ENCODE results near the gene CADPS. TPM values are rescaled to one million over a fixed set of nuclear protein-coding genes. Genes with fewer than 3 reads are reported as not detected.

The CADPS gene
- polyA plus RNA-seq, 3 donors, result not detected

DNA sequence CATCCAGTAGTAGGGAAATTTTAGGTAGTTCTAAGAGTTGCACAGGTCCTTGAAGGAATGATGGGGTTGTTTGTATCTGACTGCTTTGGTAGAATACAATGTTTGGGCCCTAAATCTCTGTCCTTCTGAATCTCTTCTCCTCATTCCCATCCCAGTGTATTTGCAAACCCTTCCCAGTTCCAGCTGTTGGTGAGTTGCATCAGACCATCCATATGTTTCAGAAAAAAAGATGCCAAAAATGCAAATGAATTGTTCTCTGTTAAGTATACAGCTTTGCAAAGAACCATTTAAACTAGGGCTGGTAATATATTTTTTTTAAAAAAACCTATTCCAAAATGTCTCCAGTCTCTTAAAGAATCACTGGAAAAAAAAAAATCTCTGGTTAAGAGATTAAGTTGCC lies 251.0 kb downstream of the CADPS start:
- Histone ChIP-seq H3K27me3 (ENCODE audit: control insufficient read depth in 2 of 2, insufficient read depth in 2 of 2, low read length in 2 of 2) (no peaks in the 10 kb centered on the region), H3K9ac (ENCODE audit: insufficient read depth, low read length, poor library complexity, severe bottlenecking) (no peak overlapping the region), H3K79me2 (ENCODE audit: insufficient read depth, low read length) (no peaks in the 10 kb centered on the region), H3K36me3 (replicated peaks in 1 of 2; ENCODE audit: control insufficient read depth in 1 of 2, insufficient read depth in 2 of 2, low read length in 2 of 2) (no peaks in the 10 kb centered on the region), H3K9me3 (replicated peaks in 1 of 2; ENCODE audit: control insufficient read depth in 1 of 2, insufficient read depth in 1 of 2, low read length in 2 of 2) (no peaks in the 10 kb centered on the region), H2AFZ (ENCODE audit: insufficient read depth, low read depth, low read length, poor library complexity, severe bottlenecking) (no peak overlapping the region), H3K4me2 (replicated peaks; ENCODE audit: extremely low read depth, low read length, poor library complexity, severe bottlenecking) (no peak overlapping the region), H3K27ac (ENCODE audit: low read depth in 1 of 2, low read length in 2 of 2) (no peak overlapping the region), H3K4me1 (ENCODE audit: control insufficient read depth in 1 of 2, insufficient read depth in 2 of 2, low read length in 2 of 2) (no peaks in the 10 kb centered on the region), H3K4me3 (replicated peaks in 1 of 3; ENCODE audit: low read depth in 2 of 3, low read length in 3 of 3) (no peak overlapping the region), H4K20me1 (ENCODE audit: insufficient read depth, low read length) (no peaks in the 10 kb centered on the region)
- Mint-ChIP-seq H3K9me3 (no peaks in the 10 kb centered on the region), H3K4me1 (no peaks in the 10 kb centered on the region), H3K27ac (no peak overlapping the region), H3K4me3 (no peak overlapping the region), H3K36me3 (no peaks in the 10 kb centered on the region), H3K27me3 (ENCODE audit: low read depth in 3 of 3) (peaks cover 3 to 11% (median 6%) of the 10 kb centered on the region in 3 donors)
- DNase-seq, result no peak
- TF ChIP-seq, protein P1, sequence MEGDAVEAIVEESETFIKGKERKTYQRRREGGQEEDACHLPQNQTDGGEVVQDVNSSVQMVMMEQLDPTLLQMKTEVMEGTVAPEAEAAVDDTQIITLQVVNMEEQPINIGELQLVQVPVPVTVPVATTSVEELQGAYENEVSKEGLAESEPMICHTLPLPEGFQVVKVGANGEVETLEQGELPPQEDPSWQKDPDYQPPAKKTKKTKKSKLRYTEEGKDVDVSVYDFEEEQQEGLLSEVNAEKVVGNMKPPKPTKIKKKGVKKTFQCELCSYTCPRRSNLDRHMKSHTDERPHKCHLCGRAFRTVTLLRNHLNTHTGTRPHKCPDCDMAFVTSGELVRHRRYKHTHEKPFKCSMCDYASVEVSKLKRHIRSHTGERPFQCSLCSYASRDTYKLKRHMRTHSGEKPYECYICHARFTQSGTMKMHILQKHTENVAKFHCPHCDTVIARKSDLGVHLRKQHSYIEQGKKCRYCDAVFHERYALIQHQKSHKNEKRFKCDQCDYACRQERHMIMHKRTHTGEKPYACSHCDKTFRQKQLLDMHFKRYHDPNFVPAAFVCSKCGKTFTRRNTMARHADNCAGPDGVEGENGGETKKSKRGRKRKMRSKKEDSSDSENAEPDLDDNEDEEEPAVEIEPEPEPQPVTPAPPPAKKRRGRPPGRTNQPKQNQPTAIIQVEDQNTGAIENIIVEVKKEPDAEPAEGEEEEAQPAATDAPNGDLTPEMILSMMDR (IDR thresholded peaks at IDR 0.05), result no peak
- intact Hi-C loops (cut with micrococcal nuclease), result no loop called here

DNA sequence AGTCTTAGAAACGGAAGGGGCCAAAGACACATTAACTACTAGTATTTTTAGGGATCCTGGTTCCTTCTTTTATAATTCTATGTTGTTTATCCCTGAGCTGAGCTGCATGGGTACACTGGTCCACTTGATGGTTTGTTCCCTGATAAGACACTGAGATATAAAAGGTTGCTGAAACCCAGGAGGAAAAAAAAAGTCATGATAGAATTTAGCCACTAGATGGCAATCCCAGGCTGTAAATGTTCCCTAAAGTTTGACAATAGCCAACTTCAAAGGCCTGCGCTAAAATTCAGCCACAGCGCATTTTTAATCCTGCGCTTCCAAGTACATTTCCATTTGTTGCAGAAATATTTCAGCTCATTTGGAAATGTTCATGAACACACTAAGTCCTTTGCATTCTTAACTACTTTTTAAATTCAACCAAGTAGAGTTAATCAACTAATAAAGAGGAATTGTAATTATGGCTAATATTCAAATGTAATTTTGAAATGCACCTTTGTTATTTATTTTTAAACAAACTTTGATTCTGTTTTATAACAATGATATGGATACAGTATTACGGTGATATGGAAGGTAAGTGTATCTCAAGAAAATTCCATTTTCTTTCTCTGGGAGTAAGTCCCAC lies 252.6 kb downstream of the CADPS start:
- Histone ChIP-seq H3K79me2 (ENCODE audit: insufficient read depth, low read length) (no peaks in the 10 kb centered on the region), H3K9me3 (replicated peaks in 1 of 2; ENCODE audit: control insufficient read depth in 1 of 2, insufficient read depth in 1 of 2, low read length in 2 of 2) (no peaks in the 10 kb centered on the region), H3K4me1 (ENCODE audit: control insufficient read depth in 1 of 2, insufficient read depth in 2 of 2, low read length in 2 of 2) (no peaks in the 10 kb centered on the region), H4K20me1 (ENCODE audit: insufficient read depth, low read length) (no peaks in the 10 kb centered on the region), H3K4me3 (replicated peaks in 1 of 3; ENCODE audit: low read depth in 2 of 3, low read length in 3 of 3) (no peak overlapping the region), H3K27ac (ENCODE audit: low read depth in 1 of 2, low read length in 2 of 2) (no peak overlapping the region), H3K4me2 (replicated peaks; ENCODE audit: extremely low read depth, low read length, poor library complexity, severe bottlenecking) (no peak overlapping the region), H3K36me3 (replicated peaks in 1 of 2; ENCODE audit: control insufficient read depth in 1 of 2, insufficient read depth in 2 of 2, low read length in 2 of 2) (no peaks in the 10 kb centered on the region), H3K27me3 (ENCODE audit: control insufficient read depth in 2 of 2, insufficient read depth in 2 of 2, low read length in 2 of 2) (no peaks in the 10 kb centered on the region), H3K9ac (ENCODE audit: insufficient read depth, low read length, poor library complexity, severe bottlenecking) (no peak overlapping the region), H2AFZ (ENCODE audit: insufficient read depth, low read depth, low read length, poor library complexity, severe bottlenecking) (no peak overlapping the region)
- TF ChIP-seq, protein P1 (IDR thresholded peaks at IDR 0.05), result peak; percentile 19
- Mint-ChIP-seq H3K4me1 (no peaks in the 10 kb centered on the region), H3K9me3 (no peaks in the 10 kb centered on the region), H3K4me3 (no peak overlapping the region), H3K36me3 (no peaks in the 10 kb centered on the region), H3K27ac (no peak overlapping the region), H3K27me3 (ENCODE audit: low read depth in 3 of 3) (peaks cover 3 to 11% (median 3%) of the 10 kb centered on the region in 3 donors)
- intact Hi-C loops (cut with micrococcal nuclease), result no loop called here
- no CpG with 5 or more reads among the region's 5 CpGs for WGBS (ENCODE audit: insufficient coverage)
- no peak for DNase-seq
